ENCODE measurements around the gene MAPK1IP1L.

DNA sequence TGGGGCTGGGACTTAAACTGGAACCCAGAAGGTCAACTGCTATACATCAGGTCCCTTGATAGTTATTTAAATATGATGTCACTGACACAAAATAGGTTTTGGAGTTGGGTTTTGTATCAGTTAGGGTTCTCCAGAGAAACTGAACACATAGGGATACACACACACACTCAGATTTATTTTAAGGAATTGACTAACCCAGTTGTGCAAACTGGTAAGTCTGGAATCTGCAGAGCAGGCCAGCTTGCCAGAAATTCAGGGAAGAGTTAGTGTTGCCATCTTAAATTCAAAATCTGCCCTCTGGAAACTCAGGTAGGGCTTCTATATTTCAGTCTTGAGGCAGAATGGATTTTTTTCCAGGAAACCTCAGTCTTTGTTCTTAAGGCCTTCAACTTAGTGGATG is 36.9 kb downstream of the MAPK1IP1L start:
- no peak for TF ChIP-seq YY1 (IDR thresholded peaks at IDR 0.05; ENCODE audit: insufficient read depth, insufficient read length)
- no peak for TF ChIP-seq SUZ12 (IDR thresholded peaks at IDR 0.05; ENCODE audit: extremely low read depth, insufficient read depth, insufficient read length)
- no peak for TF ChIP-seq ZNF274 (IDR thresholded peaks at IDR 0.05; ENCODE audit: low read depth, low read length)

All from NT2/D1 (cell line).